ENCODE measurements around the gene TECTA. TPM values are rescaled to one million over a fixed set of nuclear protein-coding genes. Genes with fewer than 3 reads are reported as not detected.

Gene TECTA
- total RNA-seq, 2 experiments from 2014 or later: 0.22 to 0.42 TPM

GRCh38 chr11:121240650-121241303 lies 139.7 kb downstream of the TECTA start:
- Mint-ChIP-seq H3K9me3 (no peaks in the 10 kb centered on the region), H3K4me1 (ENCODE audit: low read depth) (peaks cover 6% of the 10 kb centered on the region), H3K27ac (no peak overlapping the region), H3K36me3 (ENCODE audit: low read depth) (no peaks in the 10 kb centered on the region), H3K4me3 (no peak overlapping the region), H3K27me3 (peaks cover 21% of the 10 kb centered on the region)
- no peak overlapping the region for H3K27ac ChIP-seq (ENCODE audit: low read depth in 1 of 2, low read length in 2 of 2)
- no peak overlapping the region for H3K4me3 ChIP-seq (ENCODE audit: low read length)
- H3K36me3 ChIP-seq (ENCODE audit: insufficient read depth, low read length): no peaks in the 10 kb centered on the region
- peaks cover 0 to 3% of the 10 kb centered on the region in 2 experiments for H3K27me3 ChIP-seq (ENCODE audit: control insufficient read depth in 1 of 2, insufficient read depth in 2 of 2, low read length in 2 of 2)
- ChIA-PET POLR2A (no interaction called here), CTCF (no interaction called here)
- DNase-seq (no peak), ATAC-seq (ENCODE audit: poor library complexity) (no peak)
- intact Hi-C loops (cut with DNase I, micrococcal nuclease): no loop called here
- no peak for TF ChIP-seq CTCF (IDR thresholded peaks at IDR 0.05)
- H3K9me3 ChIP-seq (ENCODE audit: control insufficient read depth in 1 of 2, insufficient read depth in 1 of 2, low read length in 2 of 2): peaks cover 0 to 9% of the 10 kb centered on the region in 2 experiments
- no peaks in the 10 kb centered on the region for H3K4me1 ChIP-seq (ENCODE audit: insufficient read depth, low read length)

Other genes with a start within 250 kb of the TECTA start
- gene TBCEL, start 77.1 kb upstream of the TECTA start, total RNA-seq: 10 to 100 TPM; 19.4 to 20.3 TPM
- 10 to 100 TPM; 87.7 to 92.7 TPM for gene SC5D, start 191.5 kb downstream of the TECTA start, total RNA-seq

Measured in CD4-positive, alpha-beta T cell (primary cell).